ENCODE measurements around the gene IBTK.

DNA sequence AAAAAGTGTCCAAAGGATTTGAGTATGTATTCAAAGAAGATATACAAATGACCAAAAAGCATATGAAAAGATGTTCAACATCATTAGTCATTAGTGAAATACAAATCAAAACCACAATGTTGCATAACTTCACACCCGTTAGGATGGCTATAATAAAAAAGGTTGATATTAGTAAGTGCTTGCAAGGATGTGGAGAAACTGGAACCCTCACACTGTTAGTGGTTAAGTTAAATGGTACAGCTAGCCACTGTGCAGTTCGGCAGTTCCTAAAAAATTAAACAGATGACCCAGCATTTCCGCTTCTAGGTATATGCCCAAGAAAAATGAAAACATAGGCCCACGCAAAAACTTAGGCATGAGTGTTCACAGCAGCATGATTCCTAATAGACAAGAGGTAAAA, 38.6 kb downstream of the IBTK start:
- TF ChIP-seq, protein P1, sequence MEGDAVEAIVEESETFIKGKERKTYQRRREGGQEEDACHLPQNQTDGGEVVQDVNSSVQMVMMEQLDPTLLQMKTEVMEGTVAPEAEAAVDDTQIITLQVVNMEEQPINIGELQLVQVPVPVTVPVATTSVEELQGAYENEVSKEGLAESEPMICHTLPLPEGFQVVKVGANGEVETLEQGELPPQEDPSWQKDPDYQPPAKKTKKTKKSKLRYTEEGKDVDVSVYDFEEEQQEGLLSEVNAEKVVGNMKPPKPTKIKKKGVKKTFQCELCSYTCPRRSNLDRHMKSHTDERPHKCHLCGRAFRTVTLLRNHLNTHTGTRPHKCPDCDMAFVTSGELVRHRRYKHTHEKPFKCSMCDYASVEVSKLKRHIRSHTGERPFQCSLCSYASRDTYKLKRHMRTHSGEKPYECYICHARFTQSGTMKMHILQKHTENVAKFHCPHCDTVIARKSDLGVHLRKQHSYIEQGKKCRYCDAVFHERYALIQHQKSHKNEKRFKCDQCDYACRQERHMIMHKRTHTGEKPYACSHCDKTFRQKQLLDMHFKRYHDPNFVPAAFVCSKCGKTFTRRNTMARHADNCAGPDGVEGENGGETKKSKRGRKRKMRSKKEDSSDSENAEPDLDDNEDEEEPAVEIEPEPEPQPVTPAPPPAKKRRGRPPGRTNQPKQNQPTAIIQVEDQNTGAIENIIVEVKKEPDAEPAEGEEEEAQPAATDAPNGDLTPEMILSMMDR (IDR thresholded peaks at IDR 0.05; ENCODE audit: low read length): no peak
- TF ChIP-seq EZH2 (IDR thresholded peaks at IDR 0.05; ENCODE audit: borderline replicate concordance, low read length): no peak

Measured in OCI-LY1 (cell line).